Measurements from ENCODE around the gene ABLIM2. TPM values are rescaled to one million over a fixed set of nuclear protein-coding genes. Genes with fewer than 3 reads are reported as not detected.

Gene ABLIM2
- total and polyA plus RNA-seq, 4 experiments from 2014 or later = 0.44 to 7.9 (median 3.8) TPM

DNA sequence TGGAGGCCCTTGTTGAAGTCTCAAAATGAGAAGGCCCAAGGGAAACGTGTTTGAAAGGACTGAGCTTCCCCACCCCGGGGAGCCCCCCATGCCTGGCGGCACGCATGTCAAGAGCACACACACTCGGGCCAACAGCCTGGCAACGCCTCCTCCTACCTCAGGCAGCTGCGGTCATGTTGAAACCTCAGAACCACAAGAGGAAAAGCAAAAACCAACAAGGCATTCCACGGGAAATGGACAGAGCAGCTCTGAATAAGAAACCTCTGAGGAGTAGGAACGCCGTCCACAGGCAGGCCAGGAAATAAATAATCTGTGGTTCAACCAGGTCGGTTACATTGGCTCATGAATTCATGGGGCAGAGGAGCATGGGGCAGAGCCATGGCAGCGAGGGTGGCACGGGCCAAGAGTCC lies 123.2 kb downstream of the ABLIM2 start:
- H3K4me1 ChIP-seq (ENCODE audit: insufficient read depth, low read length) = peaks cover 11% of the 10 kb centered on the region
- peaks cover 0 to 4% of the 10 kb centered on the region in 2 donors for H3K36me3 Mint-ChIP-seq
- no peaks in the 10 kb centered on the region for H3K27me3 ChIP-seq (ENCODE audit: insufficient read depth, low read length)
- no peaks in the 10 kb centered on the region for H3K9me3 ChIP-seq (ENCODE audit: control insufficient read depth in 1 of 2, low read length in 2 of 2)
- H3K4me3 ChIP-seq (ENCODE audit: low read length in 2 of 2) = no peak overlapping the region
- intact Hi-C loops (cut with micrococcal nuclease) = no loop called here
- ChIA-PET CTCF (ENCODE audit: partially characterized antibody) (no interaction called here), POLR2A (ENCODE audit: partially characterized antibody) (no interaction called here)
- H3K27ac ChIP-seq (ENCODE audit: low read depth, low read length) = no peak overlapping the region
- H3K27me3 Mint-ChIP-seq = no peaks in the 10 kb centered on the region
- H3K36me3 ChIP-seq (ENCODE audit: insufficient read depth, low read length) = no peaks in the 10 kb centered on the region
- peak overlapping the region in 5 of 8 donors; percentile 2 to 58 (median 49) for H3K4me3 Mint-ChIP-seq
- peaks cover 10 to 18% (median 14%) of the 10 kb centered on the region in 4 donors for H3K4me1 Mint-ChIP-seq
- no peak for DNase-seq
- peaks cover 0 to 1% (median 0%) of the 10 kb centered on the region in 8 donors for H3K9me3 Mint-ChIP-seq
- peak overlapping the region in 4 of 7 donors; percentile 12 to 44 (median 22) for H3K27ac Mint-ChIP-seq

GRCh38 chr4:8033829-8034528 lies 124.6 kb downstream of the ABLIM2 start:
- no peaks in the 10 kb centered on the region for H3K36me3 ChIP-seq (ENCODE audit: insufficient read depth, low read length)
- CTCF ChIA-PET (ENCODE audit: partially characterized antibody) = no interaction called here
- peaks cover 0 to 1% (median 0%) of the 10 kb centered on the region in 8 donors for H3K9me3 Mint-ChIP-seq
- no peak overlapping the region for H3K27ac ChIP-seq (ENCODE audit: low read depth, low read length)
- H3K36me3 Mint-ChIP-seq = no peaks in the 10 kb centered on the region
- H3K27me3 Mint-ChIP-seq = no peaks in the 10 kb centered on the region
- peaks cover 11% of the 10 kb centered on the region for H3K4me1 ChIP-seq (ENCODE audit: insufficient read depth, low read length)
- POLR2A ChIA-PET (ENCODE audit: partially characterized antibody) = no interaction called here
- no peak overlapping the region for H3K4me3 ChIP-seq (ENCODE audit: low read length in 2 of 2)
- peaks cover 10 to 18% (median 14%) of the 10 kb centered on the region in 4 donors for H3K4me1 Mint-ChIP-seq
- intact Hi-C loops (cut with micrococcal nuclease) = no loop called here
- DNase-seq = no peak
- no peak overlapping the region for H3K27ac Mint-ChIP-seq
- H3K27me3 ChIP-seq (ENCODE audit: insufficient read depth, low read length) = no peaks in the 10 kb centered on the region
- H3K9me3 ChIP-seq (ENCODE audit: control insufficient read depth in 1 of 2, low read length in 2 of 2) = no peaks in the 10 kb centered on the region
- no peak overlapping the region for H3K4me3 Mint-ChIP-seq

GRCh38 chr4:8033067-8033755 lies 125.4 kb downstream of the ABLIM2 start:
- Histone ChIP-seq H3K36me3 (ENCODE audit: insufficient read depth, low read length) (no peaks in the 10 kb centered on the region), H3K27ac (ENCODE audit: low read depth, low read length) (no peak overlapping the region), H3K9me3 (ENCODE audit: control insufficient read depth in 1 of 2, low read length in 2 of 2) (no peaks in the 10 kb centered on the region), H3K4me1 (ENCODE audit: insufficient read depth, low read length) (peaks cover 11% of the 10 kb centered on the region), H3K4me3 (ENCODE audit: low read length in 2 of 2) (no peak overlapping the region), H3K27me3 (ENCODE audit: insufficient read depth, low read length) (no peaks in the 10 kb centered on the region)
- intact Hi-C loops (cut with micrococcal nuclease) = no loop called here
- Mint-ChIP-seq H3K9me3 (peaks cover 0 to 1% (median 0%) of the 10 kb centered on the region in 8 donors), H3K27ac (no peak overlapping the region), H3K27me3 (no peaks in the 10 kb centered on the region), H3K36me3 (no peaks in the 10 kb centered on the region), H3K4me1 (peaks cover 10 to 18% (median 14%) of the 10 kb centered on the region in 4 donors), H3K4me3 (no peak overlapping the region)
- ChIA-PET CTCF (ENCODE audit: partially characterized antibody) (no interaction called here), POLR2A (ENCODE audit: partially characterized antibody) (no interaction called here)
- DNase-seq = no peak

GRCh38 chr4:8032381-8032780 lies 126.2 kb downstream of the ABLIM2 start:
- Histone ChIP-seq H3K4me3 (ENCODE audit: low read length in 2 of 2) (no peak overlapping the region), H3K27me3 (ENCODE audit: insufficient read depth, low read length) (no peaks in the 10 kb centered on the region), H3K4me1 (ENCODE audit: insufficient read depth, low read length) (peaks cover 11% of the 10 kb centered on the region), H3K27ac (ENCODE audit: low read depth, low read length) (no peak overlapping the region), H3K9me3 (ENCODE audit: control insufficient read depth in 1 of 2, low read length in 2 of 2) (no peaks in the 10 kb centered on the region), H3K36me3 (ENCODE audit: insufficient read depth, low read length) (no peaks in the 10 kb centered on the region)
- H3K27me3 Mint-ChIP-seq = no peaks in the 10 kb centered on the region
- no peak overlapping the region for H3K4me3 Mint-ChIP-seq
- POLR2A ChIA-PET (ENCODE audit: partially characterized antibody) = no interaction called here
- H3K9me3 Mint-ChIP-seq = peaks cover 0 to 1% (median 0%) of the 10 kb centered on the region in 8 donors
- no peak overlapping the region for H3K27ac Mint-ChIP-seq
- CTCF ChIA-PET (ENCODE audit: partially characterized antibody) = no interaction called here
- no peak for DNase-seq
- no peaks in the 10 kb centered on the region for H3K36me3 Mint-ChIP-seq
- H3K4me1 Mint-ChIP-seq = peaks cover 10 to 15% (median 12%) of the 10 kb centered on the region in 4 donors
- intact Hi-C loops (cut with micrococcal nuclease) = no loop called here

- Histone ChIP-seq H3K36me3 (ENCODE audit: insufficient read depth, low read length) (no peaks in the 10 kb centered on the region), H3K27me3 (ENCODE audit: insufficient read depth, low read length) (no peaks in the 10 kb centered on the region), H3K4me3 (ENCODE audit: low read length in 2 of 2) (no peak overlapping the region), H3K27ac (ENCODE audit: low read depth, low read length) (no peak overlapping the region), H3K4me1 (ENCODE audit: insufficient read depth, low read length) (peaks cover 3% of the 10 kb centered on the region), H3K9me3 (ENCODE audit: control insufficient read depth in 1 of 2, low read length in 2 of 2) (no peaks in the 10 kb centered on the region)
- no peak for DNase-seq
- ChIA-PET POLR2A (ENCODE audit: partially characterized antibody) (no interaction called here), CTCF (ENCODE audit: partially characterized antibody) (no interaction called here)
- intact Hi-C loops (cut with micrococcal nuclease) = no loop called here
- Mint-ChIP-seq H3K27me3 (no peaks in the 10 kb centered on the region), H3K27ac (no peak overlapping the region), H3K4me1 (peaks cover 2 to 4% (median 3%) of the 10 kb centered on the region in 4 donors), H3K4me3 (no peak overlapping the region), H3K9me3 (no peaks in the 10 kb centered on the region), H3K36me3 (no peaks in the 10 kb centered on the region)
Measured at GRCh38 chr4:8030121-8030781, 128.4 kb downstream of the ABLIM2 start.

DNA sequence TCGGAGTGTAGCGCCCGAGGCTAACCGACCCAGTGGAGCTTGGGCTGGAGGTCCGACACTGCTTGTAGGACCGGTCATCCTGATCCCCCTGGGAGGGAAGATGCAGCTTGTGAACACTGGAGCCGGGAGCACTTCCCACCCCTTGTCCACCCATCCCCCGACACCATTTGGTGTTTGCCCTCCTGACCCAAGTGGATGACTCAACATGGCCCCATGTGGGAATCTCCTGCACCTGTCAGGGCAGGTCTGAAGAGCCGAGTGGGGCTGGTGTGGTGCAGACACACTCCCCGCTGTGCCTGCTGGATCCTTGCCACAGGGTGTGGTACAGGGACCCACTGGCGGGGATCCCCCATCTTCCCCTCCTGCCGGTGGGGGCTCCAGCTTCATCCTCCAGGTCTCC lies 128.9 kb downstream of the ABLIM2 start:
- Mint-ChIP-seq H3K4me1 (no peaks in the 10 kb centered on the region), H3K4me3 (no peak overlapping the region), H3K36me3 (no peaks in the 10 kb centered on the region), H3K27me3 (no peaks in the 10 kb centered on the region), H3K27ac (no peak overlapping the region), H3K9me3 (no peaks in the 10 kb centered on the region)
- intact Hi-C loops (cut with micrococcal nuclease) = no loop called here
- Histone ChIP-seq H3K4me3 (ENCODE audit: low read length in 2 of 2) (no peak overlapping the region), H3K9me3 (ENCODE audit: control insufficient read depth in 1 of 2, low read length in 2 of 2) (no peaks in the 10 kb centered on the region), H3K27me3 (ENCODE audit: insufficient read depth, low read length) (no peaks in the 10 kb centered on the region), H3K4me1 (ENCODE audit: insufficient read depth, low read length) (no peaks in the 10 kb centered on the region), H3K27ac (ENCODE audit: low read depth, low read length) (no peak overlapping the region), H3K36me3 (ENCODE audit: insufficient read depth, low read length) (no peaks in the 10 kb centered on the region)
- no peak for DNase-seq
- ChIA-PET POLR2A (ENCODE audit: partially characterized antibody) (no interaction called here), CTCF (ENCODE audit: partially characterized antibody) (no interaction called here)

- H3K4me3 Mint-ChIP-seq = no peak overlapping the region
- Histone ChIP-seq H3K36me3 (ENCODE audit: insufficient read depth, low read length) (no peaks in the 10 kb centered on the region), H3K4me3 (ENCODE audit: low read length in 2 of 2) (no peak overlapping the region), H3K9me3 (ENCODE audit: control insufficient read depth in 1 of 2, low read length in 2 of 2) (no peaks in the 10 kb centered on the region), H3K27me3 (ENCODE audit: insufficient read depth, low read length) (no peaks in the 10 kb centered on the region), H3K27ac (ENCODE audit: low read depth, low read length) (no peak overlapping the region), H3K4me1 (ENCODE audit: insufficient read depth, low read length) (no peaks in the 10 kb centered on the region)
- CTCF ChIA-PET (ENCODE audit: partially characterized antibody) = no interaction called here
- no peak overlapping the region for H3K27ac Mint-ChIP-seq
- H3K36me3 Mint-ChIP-seq = no peaks in the 10 kb centered on the region
- intact Hi-C loops (cut with micrococcal nuclease) = no loop called here
- H3K27me3 Mint-ChIP-seq = no peaks in the 10 kb centered on the region
- no peak for DNase-seq
- no peaks in the 10 kb centered on the region for H3K4me1 Mint-ChIP-seq
- H3K9me3 Mint-ChIP-seq = no peaks in the 10 kb centered on the region
- POLR2A ChIA-PET (ENCODE audit: partially characterized antibody) = no interaction called here
Measured at GRCh38 chr4:8028884-8029568, 129.6 kb downstream of the ABLIM2 start.

Measured in CD4-positive, alpha-beta memory T cell (primary cell).